ENCODE data around the gene WDFY3.

The WDFY3 gene

GRCh38 chr4:84678976-84679744, 287.3 kb downstream of the WDFY3 start:
- TF ChIP-seq FOXM1 (IDR thresholded peaks at IDR 0.05; ENCODE audit: borderline replicate concordance, low read depth) (no peak), TEAD4 (IDR thresholded peaks at IDR 0.05) (no peak), CEBPB (IDR thresholded peaks at IDR 0.05) (no peak), EP300 (IDR thresholded peaks at IDR 0.05; ENCODE audit: borderline replicate concordance) (no peak), ZBTB7A (IDR thresholded peaks at IDR 0.05; ENCODE audit: low read depth) (no peak), EGR1 (IDR thresholded peaks at IDR 0.05) (no peak), MAX (IDR thresholded peaks at IDR 0.05) (no peak), YY1 (IDR thresholded peaks at IDR 0.05; ENCODE audit: low read depth) (no peak), TCF12 (IDR thresholded peaks at IDR 0.05; ENCODE audit: low read depth) (no peak)

- TF ChIP-seq CREB1 (IDR thresholded peaks at IDR 0.05; ENCODE audit: low read depth) (no peak), EP300 (IDR thresholded peaks at IDR 0.05; ENCODE audit: borderline replicate concordance) (no peak), RAD21 (IDR thresholded peaks at IDR 0.05; ENCODE audit: low read depth) (no peak), TEAD4 (IDR thresholded peaks at IDR 0.05) (no peak), YY1 (IDR thresholded peaks at IDR 0.05; ENCODE audit: low read depth) (no peak), FOXM1 (IDR thresholded peaks at IDR 0.05; ENCODE audit: borderline replicate concordance, low read depth) (no peak), TAF1 (IDR thresholded peaks at IDR 0.05; ENCODE audit: low read depth) (no peak), NFIC (IDR thresholded peaks at IDR 0.05) (no peak), TCF12 (IDR thresholded peaks at IDR 0.05; ENCODE audit: low read depth) (no peak), REST (IDR thresholded peaks at IDR 0.05; ENCODE audit: low read depth) (no peak), MAX (IDR thresholded peaks at IDR 0.05) (no peak), ZBTB7A (IDR thresholded peaks at IDR 0.05; ENCODE audit: low read depth) (no peak)
- TF ChIP-seq, protein P1, sequence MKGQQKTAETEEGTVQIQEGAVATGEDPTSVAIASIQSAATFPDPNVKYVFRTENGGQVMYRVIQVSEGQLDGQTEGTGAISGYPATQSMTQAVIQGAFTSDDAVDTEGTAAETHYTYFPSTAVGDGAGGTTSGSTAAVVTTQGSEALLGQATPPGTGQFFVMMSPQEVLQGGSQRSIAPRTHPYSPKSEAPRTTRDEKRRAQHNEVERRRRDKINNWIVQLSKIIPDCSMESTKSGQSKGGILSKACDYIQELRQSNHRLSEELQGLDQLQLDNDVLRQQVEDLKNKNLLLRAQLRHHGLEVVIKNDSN (IDR thresholded peaks at IDR 0.05): no peak
Measured at GRCh38 chr4:84677995-84678394, 288.5 kb downstream of the WDFY3 start.

- TF ChIP-seq FOXM1 (IDR thresholded peaks at IDR 0.05; ENCODE audit: borderline replicate concordance, low read depth) (no peak), EP300 (IDR thresholded peaks at IDR 0.05; ENCODE audit: borderline replicate concordance) (no peak), NFIC (IDR thresholded peaks at IDR 0.05) (no peak), MAX (IDR thresholded peaks at IDR 0.05) (no peak), YY1 (IDR thresholded peaks at IDR 0.05; ENCODE audit: low read depth) (no peak), EGR1 (IDR thresholded peaks at IDR 0.05) (no peak), TEAD4 (IDR thresholded peaks at IDR 0.05) (no peak), ZBTB7A (IDR thresholded peaks at IDR 0.05; ENCODE audit: low read depth) (no peak), RAD21 (IDR thresholded peaks at IDR 0.05; ENCODE audit: low read depth) (no peak), TAF1 (IDR thresholded peaks at IDR 0.05; ENCODE audit: low read depth) (no peak), REST (IDR thresholded peaks at IDR 0.05; ENCODE audit: low read depth) (no peak)
- TF ChIP-seq, protein P1 (IDR thresholded peaks at IDR 0.05): no peak
Measured at GRCh38 chr4:84677093-84677492, 289.4 kb downstream of the WDFY3 start.

DNA sequence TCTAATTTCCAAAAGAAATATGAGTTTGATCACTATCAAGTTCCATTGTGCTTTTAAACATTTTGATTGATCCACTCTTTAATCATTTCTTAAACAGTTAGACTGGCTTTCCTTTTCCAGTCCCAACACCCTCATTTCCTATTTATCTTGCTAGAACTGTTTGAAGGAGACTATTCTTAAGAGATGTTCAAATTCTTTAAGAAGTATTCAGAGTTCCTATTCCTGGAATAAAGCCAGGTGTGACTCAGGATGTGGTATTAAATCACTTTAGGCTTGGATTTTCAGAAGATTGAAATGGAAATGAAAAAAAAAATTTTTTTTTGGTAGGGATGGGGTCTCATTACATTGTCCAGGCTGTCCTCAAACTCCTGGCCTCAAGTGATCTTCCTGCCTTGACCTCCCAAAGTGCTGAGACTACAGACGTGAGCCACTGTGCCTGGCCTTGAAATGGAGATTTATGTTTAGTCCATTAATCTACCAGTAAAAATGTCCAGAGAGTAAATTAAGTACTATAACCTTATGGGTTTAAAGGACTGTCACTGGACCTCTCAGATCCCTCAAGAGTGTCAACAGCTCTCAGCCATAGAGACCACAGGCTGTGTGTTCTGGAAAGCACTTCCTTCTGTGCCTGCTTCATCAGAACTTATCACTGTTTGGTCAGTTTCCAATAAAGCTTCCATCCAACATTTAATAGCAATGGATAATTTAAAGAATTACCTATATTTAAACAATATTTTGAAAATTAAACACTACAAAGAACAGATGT, 292.8 kb downstream of the WDFY3 start:
- TF ChIP-seq YY1 (IDR thresholded peaks at IDR 0.05; ENCODE audit: low read depth): no peak
- TF ChIP-seq NFIC (IDR thresholded peaks at IDR 0.05): no peak
- no peak for TF ChIP-seq EGR1 (IDR thresholded peaks at IDR 0.05)
- no peak for TF ChIP-seq RAD21 (IDR thresholded peaks at IDR 0.05; ENCODE audit: low read depth)
- no peak for TF ChIP-seq TAF1 (IDR thresholded peaks at IDR 0.05; ENCODE audit: low read depth)
- TF ChIP-seq MAX (IDR thresholded peaks at IDR 0.05): no peak
- TF ChIP-seq ZBTB7A (IDR thresholded peaks at IDR 0.05; ENCODE audit: low read depth): no peak
- no peak for TF ChIP-seq EP300 (IDR thresholded peaks at IDR 0.05; ENCODE audit: borderline replicate concordance)
- TF ChIP-seq, protein P1 (IDR thresholded peaks at IDR 0.05): no peak
- TF ChIP-seq CREB1 (IDR thresholded peaks at IDR 0.05; ENCODE audit: low read depth): no peak
- TF ChIP-seq CEBPB (IDR thresholded peaks at IDR 0.05): no peak
